ENCODE data around the gene COL27A1.

COL27A1 gene

DNA sequence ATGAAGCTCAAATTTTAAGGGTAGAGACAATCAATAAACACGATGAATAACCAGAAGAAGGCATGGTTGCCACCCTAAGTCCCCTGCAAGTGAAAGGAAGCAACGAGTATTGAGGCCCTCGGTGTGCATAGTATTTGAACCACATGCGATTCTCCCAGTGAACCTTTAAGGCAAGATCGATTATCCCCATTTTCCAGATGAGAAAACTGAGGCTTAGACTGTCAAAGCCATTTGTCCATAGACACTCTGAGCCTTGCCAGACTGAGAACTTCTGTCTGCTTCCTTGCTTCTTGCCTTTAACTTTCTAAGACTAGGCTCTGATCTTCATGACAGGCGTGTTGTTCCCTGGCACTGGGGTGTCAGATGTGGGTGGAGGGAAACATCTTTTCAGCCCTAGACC is 58.2 kb downstream of the COL27A1 start:
- DNase-seq (ENCODE audit: low read depth), result no peak

DNA sequence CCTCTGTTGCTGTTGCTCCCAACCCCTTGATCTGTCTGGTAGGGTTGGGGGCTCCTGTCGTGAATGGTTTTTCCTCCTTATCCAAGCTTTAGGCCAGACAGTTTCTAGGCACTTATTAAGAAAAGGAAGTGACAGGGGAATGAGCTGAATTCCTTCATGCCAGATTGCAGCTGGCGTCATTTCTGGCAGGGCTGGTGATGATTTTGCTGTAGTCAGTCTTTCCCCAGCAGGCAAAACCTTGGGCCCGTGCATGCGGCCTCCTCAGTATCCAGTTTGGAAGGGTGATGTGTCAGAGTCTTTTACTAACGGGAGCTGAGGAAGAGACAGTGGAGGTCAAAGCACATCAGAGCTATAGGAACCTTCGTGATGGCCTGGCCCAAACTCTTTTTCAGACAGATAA is 58.8 kb downstream of the COL27A1 start:
- H3K4me3 ChIP-seq (ENCODE audit: low read depth, low read length), result no peak overlapping the region
- DNase-seq (ENCODE audit: low read depth), result no peak

More for the DNA sequence above, 58.2 kb downstream of the COL27A1 start:
- TF ChIP-seq POLR2A (IDR thresholded peaks at IDR 0.05; ENCODE audit: extremely low read depth, insufficient read length) (no peak), MAX (IDR thresholded peaks at IDR 0.05; ENCODE audit: low read depth, low read length) (no peak), MYC (IDR thresholded peaks at IDR 0.05; ENCODE audit: low read depth, low read length) (no peak)
- TF ChIP-seq, protein P1, sequence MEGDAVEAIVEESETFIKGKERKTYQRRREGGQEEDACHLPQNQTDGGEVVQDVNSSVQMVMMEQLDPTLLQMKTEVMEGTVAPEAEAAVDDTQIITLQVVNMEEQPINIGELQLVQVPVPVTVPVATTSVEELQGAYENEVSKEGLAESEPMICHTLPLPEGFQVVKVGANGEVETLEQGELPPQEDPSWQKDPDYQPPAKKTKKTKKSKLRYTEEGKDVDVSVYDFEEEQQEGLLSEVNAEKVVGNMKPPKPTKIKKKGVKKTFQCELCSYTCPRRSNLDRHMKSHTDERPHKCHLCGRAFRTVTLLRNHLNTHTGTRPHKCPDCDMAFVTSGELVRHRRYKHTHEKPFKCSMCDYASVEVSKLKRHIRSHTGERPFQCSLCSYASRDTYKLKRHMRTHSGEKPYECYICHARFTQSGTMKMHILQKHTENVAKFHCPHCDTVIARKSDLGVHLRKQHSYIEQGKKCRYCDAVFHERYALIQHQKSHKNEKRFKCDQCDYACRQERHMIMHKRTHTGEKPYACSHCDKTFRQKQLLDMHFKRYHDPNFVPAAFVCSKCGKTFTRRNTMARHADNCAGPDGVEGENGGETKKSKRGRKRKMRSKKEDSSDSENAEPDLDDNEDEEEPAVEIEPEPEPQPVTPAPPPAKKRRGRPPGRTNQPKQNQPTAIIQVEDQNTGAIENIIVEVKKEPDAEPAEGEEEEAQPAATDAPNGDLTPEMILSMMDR (IDR thresholded peaks at IDR 0.05; ENCODE audit: low read depth, low read length), result no peak
- no peak overlapping the region for H3K4me3 ChIP-seq (ENCODE audit: low read depth, low read length)

DNA sequence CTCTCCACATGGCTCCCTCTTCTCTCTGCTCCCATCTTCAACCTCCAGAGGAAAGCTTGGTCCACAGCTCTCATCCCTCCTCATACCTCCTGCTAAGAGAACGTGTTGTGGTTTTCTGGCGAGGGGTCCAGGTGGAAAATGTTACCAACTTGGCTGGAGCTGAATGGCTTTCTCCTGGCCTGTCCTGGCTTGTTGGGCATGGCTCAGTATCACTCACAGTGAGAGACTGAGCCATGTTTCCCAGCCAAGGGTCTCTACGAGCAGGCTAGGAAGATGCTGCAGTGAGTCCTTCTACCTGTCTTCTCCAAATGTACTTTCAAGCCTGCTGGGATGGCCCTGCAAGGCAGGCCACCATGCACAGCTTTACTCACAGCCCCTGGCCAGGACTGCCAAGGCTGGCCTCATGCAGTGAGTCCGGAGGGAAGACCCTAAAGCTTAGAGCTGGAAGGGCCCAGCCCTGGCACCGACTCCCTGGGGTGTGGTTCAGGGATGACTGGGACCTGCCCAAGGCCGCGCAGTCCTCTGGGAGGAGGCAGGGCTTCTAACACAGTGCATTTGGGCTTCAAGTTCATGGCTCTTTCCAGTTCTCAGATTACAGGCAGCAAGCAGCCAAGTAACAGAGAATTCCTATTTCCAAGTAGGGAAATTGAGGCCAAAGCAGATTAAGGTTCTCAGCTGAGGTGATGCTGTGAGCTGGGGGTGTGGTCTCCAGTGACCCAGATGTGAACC is 59.5 kb downstream of the COL27A1 start:
- DNase-seq (ENCODE audit: low read depth), result no peak
- TF ChIP-seq MAX (IDR thresholded peaks at IDR 0.05; ENCODE audit: low read depth, low read length) (no peak), MYC (IDR thresholded peaks at IDR 0.05; ENCODE audit: low read depth, low read length) (no peak), POLR2A (IDR thresholded peaks at IDR 0.05; ENCODE audit: extremely low read depth, insufficient read length) (no peak)
- TF ChIP-seq, protein P1 (IDR thresholded peaks at IDR 0.05; ENCODE audit: low read depth, low read length), result no peak
- H3K4me3 ChIP-seq (ENCODE audit: low read depth, low read length), result no peak overlapping the region

More for the DNA sequence above, 58.8 kb downstream of the COL27A1 start:
- no peak for TF ChIP-seq MYC (IDR thresholded peaks at IDR 0.05; ENCODE audit: low read depth, low read length)
- TF ChIP-seq MAX (IDR thresholded peaks at IDR 0.05; ENCODE audit: low read depth, low read length), result no peak
- TF ChIP-seq, protein P1 (IDR thresholded peaks at IDR 0.05; ENCODE audit: low read depth, low read length), result no peak
- no peak for TF ChIP-seq POLR2A (IDR thresholded peaks at IDR 0.05; ENCODE audit: extremely low read depth, insufficient read length)

- no peak overlapping the region for H3K4me3 ChIP-seq (ENCODE audit: low read depth, low read length)
- TF ChIP-seq POLR2A (IDR thresholded peaks at IDR 0.05; ENCODE audit: extremely low read depth, insufficient read length), result no peak
- TF ChIP-seq, protein P1 (IDR thresholded peaks at IDR 0.05; ENCODE audit: low read depth, low read length), result no peak
- TF ChIP-seq MAX (IDR thresholded peaks at IDR 0.05; ENCODE audit: low read depth, low read length), result no peak
- TF ChIP-seq MYC (IDR thresholded peaks at IDR 0.05; ENCODE audit: low read depth, low read length), result no peak
- DNase-seq (ENCODE audit: low read depth), result no peak
Observed at GRCh38 chr9:114216081-114216480, 60.7 kb downstream of the COL27A1 start.

- TF ChIP-seq MAX (IDR thresholded peaks at IDR 0.05; ENCODE audit: low read depth, low read length) (no peak), MYC (IDR thresholded peaks at IDR 0.05; ENCODE audit: low read depth, low read length) (no peak), POLR2A (IDR thresholded peaks at IDR 0.05; ENCODE audit: extremely low read depth, insufficient read length) (no peak)
- TF ChIP-seq, protein P1 (IDR thresholded peaks at IDR 0.05; ENCODE audit: low read depth, low read length), result no peak
- DNase-seq (ENCODE audit: low read depth), result no peak
- H3K4me3 ChIP-seq (ENCODE audit: low read depth, low read length), result no peak overlapping the region
Observed at GRCh38 chr9:114216976-114217375, 61.6 kb downstream of the COL27A1 start.

Measured in NB4 (cell line).